Ectodermal cell (in vitro differentiated cells): ENCODE measurements around the gene APH1B.

Experiments
- H3K27ac ChIP-seq: 2 replicates; pipeline ENCODE4 v1.7.0; 2013; ENCODE audit warnings: mild to moderate bottlenecking, low read depth, low read length; ENCODE audit not compliant: insufficient read depth, poor library complexity, severe bottlenecking
- H3K27me3 ChIP-seq: 2 replicates; pipeline ENCODE4 v1.7.0; 2013; ENCODE audit warnings: mild to moderate bottlenecking, low read length; ENCODE audit not compliant: insufficient read depth, control insufficient read depth, poor library complexity, severe bottlenecking
- H3K36me3 ChIP-seq: one replicate; pipeline ENCODE4 v1.7.0; 2013; ENCODE audit warnings: low read length; ENCODE audit not compliant: control insufficient read depth, insufficient read depth
- H3K4me1 ChIP-seq: one replicate; pipeline ENCODE4 v1.7.0; 2013; ENCODE audit warnings: low read length; ENCODE audit not compliant: control insufficient read depth, insufficient read depth
- H3K4me3 ChIP-seq: 2 replicates; pipeline ENCODE4 v1.7.0; 2013; ENCODE audit warnings: low read depth, low read length, control low read depth; ENCODE audit not compliant: insufficient read depth
- H3K9me3 ChIP-seq: 2 replicates; pipeline ENCODE4 v1.7.0; 2013; ENCODE audit warnings: mild to moderate bottlenecking, low read length, moderate library complexity; ENCODE audit not compliant: control insufficient read depth
- WGBS, 2 experiments: methylation state at CpG; one replicate each; pipeline ENCODE4 v1.1.7; 2013; ENCODE audit warnings: missing lambda C conversion rate in 2 of 2; 5-methylcytosine and 5-hydroxymethylcytosine counted together

Gene APH1B

GRCh38 chr15:63327648-63328421 is 50.4 kb downstream of the APH1B start:
- no peaks in the 10 kb centered on the region for H3K9me3 ChIP-seq
- no peak overlapping the region for H3K4me3 ChIP-seq
- H3K4me1 ChIP-seq = peaks cover 9% of the 10 kb centered on the region
- H3K36me3 ChIP-seq = no peaks in the 10 kb centered on the region
- no peak overlapping the region for H3K27ac ChIP-seq
- no peaks in the 10 kb centered on the region for H3K27me3 ChIP-seq
- WGBS, 2 experiments = 93 to 94% methylated on average over 12 of the region's 12 CpGs

- H3K4me3 ChIP-seq = no peak overlapping the region
- WGBS, 2 experiments = 95 to 96% methylated on average over 5 of the region's 5 CpGs
- no peak overlapping the region for H3K27ac ChIP-seq
- H3K36me3 ChIP-seq = no peaks in the 10 kb centered on the region
- H3K27me3 ChIP-seq = no peaks in the 10 kb centered on the region
- no peaks in the 10 kb centered on the region for H3K4me1 ChIP-seq
- H3K9me3 ChIP-seq = no peaks in the 10 kb centered on the region
Observed at GRCh38 chr15:63329567-63330350, 52.4 kb downstream of the APH1B start.

- H3K9me3 ChIP-seq = no peaks in the 10 kb centered on the region
- WGBS, 2 experiments = 95 to 97% methylated on average over 10 of the region's 10 CpGs
Observed at GRCh38 chr15:63330926-63331325, 53.5 kb downstream of the APH1B start.

GRCh38 chr15:63331456-63331855 is 54.1 kb downstream of the APH1B start:
- Histone ChIP-seq H3K4me3 (no peak overlapping the region), H3K4me1 (no peaks in the 10 kb centered on the region), H3K27ac (no peak overlapping the region), H3K9me3 (no peaks in the 10 kb centered on the region), H3K27me3 (no peaks in the 10 kb centered on the region), H3K36me3 (no peaks in the 10 kb centered on the region)
- WGBS, 2 experiments = 95% methylated on average over 12 of the region's 12 CpGs

More at GRCh38 chr15:63330926-63331325, 53.5 kb downstream of the APH1B start:
- Histone ChIP-seq H3K27ac (no peak overlapping the region), H3K36me3 (no peaks in the 10 kb centered on the region), H3K4me1 (no peaks in the 10 kb centered on the region), H3K27me3 (no peaks in the 10 kb centered on the region), H3K4me3 (no peak overlapping the region)

- Histone ChIP-seq H3K27ac (no peak overlapping the region), H3K4me3 (no peak overlapping the region), H3K36me3 (no peaks in the 10 kb centered on the region), H3K9me3 (no peaks in the 10 kb centered on the region), H3K4me1 (no peaks in the 10 kb centered on the region), H3K27me3 (no peaks in the 10 kb centered on the region)
- 90% methylated on average over 9 of the region's 9 CpGs for WGBS, 2 experiments
Observed at GRCh38 chr15:63332367-63333124, 55.1 kb downstream of the APH1B start.

- WGBS, 2 experiments = 83 to 85% methylated on average over 2 of the region's 2 CpGs
- H3K9me3 ChIP-seq = no peaks in the 10 kb centered on the region
- H3K36me3 ChIP-seq = no peaks in the 10 kb centered on the region
Observed at GRCh38 chr15:63334821-63335220, 57.4 kb downstream of the APH1B start.

GRCh38 chr15:63335543-63336240 is 58.3 kb downstream of the APH1B start:
- Histone ChIP-seq H3K27ac (no peak overlapping the region), H3K4me3 (no peak overlapping the region), H3K36me3 (no peaks in the 10 kb centered on the region), H3K27me3 (peaks cover 14% of the 10 kb centered on the region), H3K4me1 (peaks cover 3% of the 10 kb centered on the region), H3K9me3 (no peaks in the 10 kb centered on the region)
- 83 to 87% methylated on average over 8 of the region's 8 CpGs for WGBS, 2 experiments

More at GRCh38 chr15:63334821-63335220, 57.4 kb downstream of the APH1B start:
- H3K27me3 ChIP-seq = peaks cover 5% of the 10 kb centered on the region
- no peaks in the 10 kb centered on the region for H3K4me1 ChIP-seq
- no peak overlapping the region for H3K4me3 ChIP-seq
- no peak overlapping the region for H3K27ac ChIP-seq

- Histone ChIP-seq H3K4me1 (peaks cover 8% of the 10 kb centered on the region), H3K27me3 (peaks cover 21% of the 10 kb centered on the region), H3K4me3 (no peak overlapping the region), H3K9me3 (no peaks in the 10 kb centered on the region), H3K36me3 (no peaks in the 10 kb centered on the region), H3K27ac (no peak overlapping the region)
- 95 to 96% methylated on average over 4 of the region's 4 CpGs for WGBS, 2 experiments
Observed at GRCh38 chr15:63337046-63337445, 59.6 kb downstream of the APH1B start.

- Histone ChIP-seq H3K9me3 (no peaks in the 10 kb centered on the region), H3K27ac (no peak overlapping the region), H3K27me3 (peaks cover 21% of the 10 kb centered on the region), H3K36me3 (no peaks in the 10 kb centered on the region), H3K4me3 (no peak overlapping the region), H3K4me1 (peaks cover 8% of the 10 kb centered on the region)
Observed at GRCh38 chr15:63338170-63338569, 60.8 kb downstream of the APH1B start.
